ENCODE measurements around the gene SLX4.

Gene SLX4

DNA sequence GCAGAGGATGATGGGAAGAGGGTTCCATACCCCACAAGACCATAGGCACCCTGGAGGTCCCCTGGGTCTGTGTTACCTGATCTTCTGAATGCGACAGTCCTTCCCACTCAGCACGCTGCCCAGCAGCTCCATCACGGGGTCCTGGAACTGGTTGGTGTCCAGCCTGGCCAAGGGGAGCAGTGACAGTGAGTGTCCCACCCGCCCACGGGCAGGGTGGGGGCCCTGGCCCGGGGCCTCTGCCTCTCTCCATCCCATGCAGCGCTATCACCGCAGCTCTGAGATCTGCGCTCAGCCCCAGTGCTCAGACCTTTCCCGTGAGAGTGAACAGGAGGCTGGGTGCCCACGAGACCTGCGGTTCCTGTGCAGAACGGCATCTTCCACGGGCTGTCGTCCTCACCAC lies 49.8 kb downstream of the SLX4 start:
- H3K4me3 ChIP-seq (ENCODE audit: low read depth, low read length) = no peak overlapping the region

DNA sequence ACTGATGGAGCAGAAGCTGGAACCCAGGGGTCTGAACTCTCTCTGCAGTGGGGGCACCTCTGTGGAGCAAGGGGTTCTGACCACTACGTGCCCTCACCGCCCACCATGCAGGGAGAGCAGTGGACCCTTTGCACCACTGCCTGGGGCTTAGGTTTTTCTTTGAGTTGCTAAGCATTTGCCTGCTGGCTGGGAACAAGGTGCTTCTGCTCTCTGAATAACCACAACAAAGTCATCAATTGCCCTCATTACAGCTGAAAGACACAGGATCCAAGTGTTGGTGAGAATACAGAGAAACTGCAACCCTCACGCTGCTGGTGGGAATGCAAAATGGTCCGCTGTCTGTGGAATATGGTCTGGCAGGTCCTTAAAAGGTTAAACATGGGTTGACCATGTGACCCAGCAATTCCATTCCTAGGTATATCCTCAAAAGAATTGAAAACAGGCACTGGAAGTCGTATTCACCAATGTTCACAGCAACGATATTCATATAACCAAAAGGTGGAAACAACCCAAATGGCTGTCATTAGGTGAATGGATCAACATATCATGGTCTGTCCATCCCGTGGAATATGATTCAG lies 57.0 kb downstream of the SLX4 start:
- no peak overlapping the region for H3K4me3 ChIP-seq (ENCODE audit: low read depth, low read length)

- H3K4me3 ChIP-seq (ENCODE audit: low read depth, low read length) = no peak overlapping the region
Observed at GRCh38 chr16:3553138-3553923, 58.1 kb downstream of the SLX4 start.

GRCh38 chr16:3550851-3551847 lies 60.3 kb downstream of the SLX4 start:
- H3K4me3 ChIP-seq (ENCODE audit: low read depth, low read length) = no peak overlapping the region

GRCh38 chr16:3549906-3550305 lies 61.5 kb downstream of the SLX4 start:
- H3K4me3 ChIP-seq (ENCODE audit: low read depth, low read length) = no peak overlapping the region

DNA sequence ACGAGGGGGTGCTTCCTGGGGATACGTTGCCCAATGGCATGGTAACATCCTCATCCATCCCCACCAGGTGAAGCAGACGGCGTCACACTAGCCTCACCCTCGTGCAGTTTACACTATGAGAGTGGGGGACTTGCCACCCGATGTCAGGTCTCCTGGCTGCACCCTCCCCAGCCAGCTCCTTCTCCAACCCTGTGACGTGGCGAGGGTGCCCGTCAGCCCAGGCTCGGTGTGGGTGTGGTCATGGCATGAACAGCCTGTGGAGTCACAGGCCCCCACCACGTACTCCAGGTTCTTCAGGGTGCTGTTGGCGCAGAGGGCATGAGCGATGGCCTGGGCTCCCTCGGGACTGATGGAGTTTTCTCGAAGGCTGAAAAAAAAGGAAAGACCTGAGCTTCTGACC lies 62.5 kb downstream of the SLX4 start:
- H3K4me3 ChIP-seq (ENCODE audit: low read depth, low read length) = no peak overlapping the region

DNA sequence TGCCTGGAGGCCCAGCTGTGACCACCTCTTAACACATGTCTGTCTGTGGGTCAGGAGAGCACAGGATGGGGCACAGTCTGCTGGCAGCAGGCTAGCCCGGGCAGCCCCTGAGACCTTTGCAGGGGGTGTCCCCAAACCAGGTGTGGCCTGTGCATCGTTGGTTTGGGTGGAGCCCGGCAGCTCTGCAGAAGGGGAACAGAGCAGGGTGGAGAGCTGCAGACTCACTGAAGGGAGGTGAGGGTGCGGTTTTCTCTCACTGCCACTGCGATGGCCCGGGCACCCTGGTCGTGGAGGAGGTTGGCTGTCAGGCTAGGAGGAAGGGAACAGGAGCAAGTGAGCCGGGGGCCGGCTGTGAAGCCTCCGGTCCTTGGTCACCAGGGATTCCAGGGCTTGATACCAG lies 63.0 kb downstream of the SLX4 start:
- H3K4me3 ChIP-seq (ENCODE audit: low read depth, low read length) = no peak overlapping the region

GRCh38 chr16:3546986-3547682 lies 64.3 kb downstream of the SLX4 start:
- H3K4me3 ChIP-seq (ENCODE audit: low read depth, low read length) = no peak overlapping the region

DNA sequence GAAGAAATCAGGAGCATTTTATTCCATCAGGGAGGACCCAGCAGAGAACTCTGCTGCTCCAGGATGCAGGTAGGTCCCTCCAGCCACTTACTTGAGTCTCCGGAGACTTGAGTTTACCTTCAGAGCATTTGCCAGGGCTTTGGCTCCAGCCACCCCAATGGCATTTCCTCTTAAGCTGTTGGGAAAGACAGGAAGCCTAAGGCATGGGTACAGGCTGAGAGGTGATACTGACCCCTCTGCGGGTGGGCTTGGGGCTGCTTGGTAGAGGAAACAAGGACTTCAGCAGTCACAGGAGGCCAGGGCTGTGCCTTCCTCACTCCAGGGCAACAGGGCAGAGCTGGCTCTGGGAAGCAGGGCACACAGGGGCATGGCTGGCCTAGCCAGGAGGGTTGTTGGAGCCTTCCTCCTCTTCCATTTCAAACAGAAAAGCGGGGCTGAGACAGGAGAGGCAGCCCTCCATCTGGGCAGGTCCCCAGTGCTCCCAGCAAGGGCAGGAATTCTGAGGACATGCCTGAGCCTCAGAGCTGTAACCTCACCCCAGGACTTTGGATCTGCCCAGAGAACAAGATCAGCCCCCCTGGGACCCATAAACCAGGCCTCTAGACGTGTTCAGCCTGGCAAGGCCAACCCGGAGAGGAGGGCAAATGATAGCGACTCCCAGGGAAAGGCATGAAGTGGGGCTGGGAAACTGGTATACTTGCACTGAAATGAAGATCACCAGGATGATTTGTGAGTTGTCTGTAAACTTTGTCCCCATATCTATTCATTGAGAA lies 68.6 kb downstream of the SLX4 start:
- no peak overlapping the region for H3K4me3 ChIP-seq (ENCODE audit: low read depth, low read length)

- H3K4me3 ChIP-seq (ENCODE audit: low read depth, low read length) = no peak overlapping the region
Observed at GRCh38 chr16:3541527-3542155, 69.8 kb downstream of the SLX4 start.

DNA sequence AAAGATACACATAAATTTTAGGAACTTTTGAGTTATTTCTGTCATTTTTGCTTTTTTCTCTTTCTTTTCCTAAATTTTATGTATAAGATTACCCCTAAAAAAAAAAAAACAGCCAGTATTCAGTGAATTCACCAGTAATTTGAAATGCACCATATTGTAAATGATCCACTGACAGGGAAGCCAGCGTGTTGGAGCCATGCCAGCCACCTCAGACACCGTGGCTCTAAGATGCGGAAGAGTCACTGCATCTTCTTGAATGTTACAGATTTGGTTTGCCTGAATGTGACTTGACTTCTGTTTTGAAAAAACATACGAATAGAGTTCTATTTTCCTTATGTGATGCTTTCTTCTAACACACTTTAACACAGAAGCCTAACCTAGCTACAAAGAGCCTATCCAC lies 73.2 kb downstream of the SLX4 start:
- no peak overlapping the region for H3K4me3 ChIP-seq (ENCODE audit: low read depth, low read length)

- H3K4me3 ChIP-seq (ENCODE audit: low read depth, low read length) = no peak overlapping the region
Observed at GRCh38 chr16:3536851-3537250, 74.6 kb downstream of the SLX4 start.

DNA sequence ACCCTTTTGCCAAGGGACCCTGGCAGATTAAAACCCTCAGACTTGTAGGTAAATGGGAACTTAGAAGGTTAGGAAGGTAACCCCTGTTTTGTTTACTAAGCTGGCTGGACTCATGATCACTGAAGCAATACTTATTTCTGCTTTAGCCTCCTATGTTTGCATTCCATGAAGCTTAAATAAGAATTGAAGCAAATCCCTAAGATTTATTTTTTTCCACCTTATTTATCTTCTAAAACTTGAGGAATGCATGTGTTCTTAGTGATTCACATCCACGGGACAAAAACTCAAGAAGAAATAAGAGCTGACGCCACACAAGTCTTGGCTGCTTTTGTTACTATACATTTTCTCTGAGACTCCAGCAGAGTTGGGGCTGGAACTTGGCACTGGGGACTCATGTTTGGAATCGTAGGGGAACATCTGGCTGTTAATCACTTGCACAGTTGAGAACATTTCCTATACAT lies 75.1 kb downstream of the SLX4 start:
- no peak overlapping the region for H3K4me3 ChIP-seq (ENCODE audit: low read depth, low read length)

DNA sequence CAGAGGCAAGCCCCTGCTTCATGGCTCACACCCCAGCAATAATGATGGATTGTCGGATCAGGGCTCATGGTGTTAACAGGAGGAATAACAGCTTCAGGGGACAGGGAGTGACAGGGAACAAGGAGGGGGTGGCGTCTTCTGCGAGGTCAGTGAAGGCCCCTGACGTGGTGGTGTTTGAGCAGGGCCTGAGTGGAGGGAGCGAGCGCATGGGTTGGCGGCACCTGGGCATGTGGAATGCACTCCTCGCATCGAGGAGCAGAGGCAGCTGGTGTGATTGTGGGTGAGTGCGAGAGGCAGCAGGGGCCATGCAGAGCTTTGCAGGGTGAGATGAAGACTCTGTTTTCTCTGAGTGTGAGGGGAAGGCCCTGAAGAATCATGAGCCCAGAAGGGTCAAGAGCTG lies 77.3 kb downstream of the SLX4 start:
- no peak overlapping the region for H3K4me3 ChIP-seq (ENCODE audit: low read depth, low read length)

- no peak overlapping the region for H3K4me3 ChIP-seq (ENCODE audit: low read depth, low read length)
Observed at GRCh38 chr16:3532741-3533140, 78.7 kb downstream of the SLX4 start.
